Gastroesophageal sphincter (tissue), 4 donors: ENCODE measurements around the gene ACTL7A. TPM values are rescaled to one million over a fixed set of nuclear protein-coding genes. Genes with fewer than 3 reads are reported as not detected.
"Not testable (repeated sequence)": the region's sequence is repeated elsewhere in the genome, so short reads cannot be mapped to it uniquely, and the experiment has no call there.

ENCODE experiments used
- ATAC-seq: fragments of 150-250 bp; one replicate; pipeline ENCODE4 v1.9.1; 2016; ENCODE audit warnings: mild to moderate bottlenecking, moderate library complexity
- H3K27ac ChIP-seq, 4 donors: fragments of 200-600 bp; sonication (generic) in 3 of 4; 1 replicate in 3 of 4; 2 replicates in 1 of 4; pipeline ENCODE4 v1.5.1; 2016 to 2019
- H3K27me3 ChIP-seq: fragments of 200-600 bp; sonication (generic); one replicate; pipeline ENCODE4 v1.5.1; 2019
- H3K36me3 ChIP-seq, 2 donors: fragments of 200-600 bp; sonication (generic); one replicate each; pipeline ENCODE4 v1.5.1; 2019; ENCODE audit warnings: control low read depth in 1 of 2
- H3K4me1 ChIP-seq, 3 donors: fragments of 200-600 bp; sonication (generic); 1 replicate in 2 of 3; 2 replicates in 1 of 3; pipeline ENCODE4 v1.5.1; 2016 to 2019; ENCODE audit warnings: control low read depth in 2 of 3
- H3K4me3 ChIP-seq, 2 donors: fragments of 200-600 bp; sonication (generic); one replicate each; pipeline ENCODE4 v1.5.1; 2019; ENCODE audit warnings: mild to moderate bottlenecking in 1 of 2, moderate library complexity in 1 of 2
- H3K9me3 ChIP-seq, 3 donors: fragments of 200-600 bp; sonication (generic); one replicate each; pipeline ENCODE4 v1.5.1; 2017 to 2019; ENCODE audit warnings: control low read depth in 2 of 3
- EP300 ChIP-seq: sonication (generic); formaldehyde crosslinking; IDR thresholded peaks from one replicate; pipeline ENCODE4 v1.6.1; 2017; ENCODE audit warnings: antibody characterized with exemption, mild to moderate bottlenecking
- POLR2A ChIP-seq, 2 donors: fragments of 450-650 bp; IDR thresholded peaks; one replicate each; pipeline ENCODE4 v1.6.1; 2017; ENCODE audit warnings: antibody characterized with exemption in 2 of 2, mild to moderate bottlenecking in 2 of 2, moderate library complexity in 1 of 2
- POLR2AphosphoS5 ChIP-seq: sonication (generic); formaldehyde crosslinking; IDR thresholded peaks from one replicate; pipeline ENCODE4 v1.6.1; 2017; ENCODE audit warnings: antibody characterized with exemption
- WGBS, 2 donors: methylation state at CpG; one replicate each; pipeline ENCODE4 v1.1.5; 2018; ENCODE audit warnings: low coverage in 1 of 2; 5-methylcytosine and 5-hydroxymethylcytosine counted together
- total RNA-seq, 4 donors: library from RNA; depleted of rRNA; stranded (reverse); fragments of >200 nt; gene quantifications; one replicate each; pipeline ENCODE4 v1.1.0, GENCODE V29; 2016
- TF ChIP-seq, protein P1 (sequence below), 4 experiments: fragments of 200-600 bp in 2 of 4; fragments of 450-650 bp in 2 of 4; sonication (generic) in 1 of 4; IDR thresholded peaks; one replicate each; pipeline ENCODE4 v1.5.1; 2017 to 2019; ENCODE audit warnings: antibody characterized with exemption in 4 of 4, mild to moderate bottlenecking in 2 of 4, moderate library complexity in 2 of 4

The ACTL7A gene
- total RNA-seq, 4 donors from 2014 or later: not detected

DNA sequence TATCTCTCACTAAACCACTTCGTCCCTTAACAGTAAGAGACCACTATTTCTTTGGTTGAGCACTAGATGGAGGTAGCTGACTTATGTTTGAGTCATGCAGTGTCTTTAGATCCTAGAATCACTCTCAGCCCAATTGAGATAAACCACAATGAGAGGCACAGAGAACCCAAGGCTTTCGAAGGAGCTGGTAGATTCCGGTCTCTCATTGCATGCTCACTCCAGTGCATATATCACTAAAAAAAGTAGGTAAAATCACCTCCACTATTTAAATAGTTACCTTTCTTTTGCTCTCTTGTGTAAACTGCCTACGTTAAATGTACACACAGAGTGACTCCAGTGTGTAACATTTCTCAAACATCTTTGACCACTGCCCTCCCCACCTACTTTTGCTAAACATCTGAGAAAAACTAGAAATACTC is 27.6 kb downstream of the ACTL7A start:
- no peak for ATAC-seq
- 58 to 74% methylated on average over 4 of the region's 4 CpGs for WGBS, 2 donors

DNA sequence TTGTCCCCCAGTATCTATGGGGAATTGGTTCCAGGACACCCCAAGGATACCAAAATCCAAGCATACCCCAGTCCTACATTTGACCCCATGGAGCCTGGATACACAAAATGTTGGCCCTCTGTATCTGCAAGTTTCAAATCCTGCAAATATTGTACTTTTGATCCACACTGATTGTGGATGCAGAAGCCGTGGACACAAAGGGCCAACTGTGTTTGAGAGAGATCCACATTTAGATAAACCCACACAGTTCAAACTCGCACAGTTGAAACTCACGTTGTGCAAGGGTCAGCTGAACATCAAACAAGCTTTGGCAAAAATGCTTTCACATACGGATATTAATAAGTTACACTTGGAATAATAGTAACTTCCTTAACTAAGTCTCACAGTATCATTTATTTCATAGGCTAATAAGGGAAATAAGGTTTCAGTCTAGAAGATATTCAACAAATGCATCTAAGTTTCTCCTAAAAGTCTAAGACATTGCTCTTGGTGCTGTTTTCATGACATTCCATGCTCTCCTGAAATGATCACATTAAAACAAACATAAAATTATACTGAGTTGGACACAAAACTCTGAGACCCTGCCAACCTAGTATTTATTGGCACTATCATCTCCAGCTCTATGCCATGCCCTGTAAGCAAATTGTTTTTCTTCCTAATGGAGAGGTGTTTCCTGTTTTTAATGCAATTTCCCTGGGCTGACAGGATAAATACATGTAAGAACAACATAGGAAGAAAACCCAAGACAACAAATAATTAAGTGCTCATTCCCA is 32.3 kb downstream of the ACTL7A start:
- H3K27me3 ChIP-seq: no peaks in the 10 kb centered on the region
- no peak for TF ChIP-seq EP300
- TF ChIP-seq, protein P1, sequence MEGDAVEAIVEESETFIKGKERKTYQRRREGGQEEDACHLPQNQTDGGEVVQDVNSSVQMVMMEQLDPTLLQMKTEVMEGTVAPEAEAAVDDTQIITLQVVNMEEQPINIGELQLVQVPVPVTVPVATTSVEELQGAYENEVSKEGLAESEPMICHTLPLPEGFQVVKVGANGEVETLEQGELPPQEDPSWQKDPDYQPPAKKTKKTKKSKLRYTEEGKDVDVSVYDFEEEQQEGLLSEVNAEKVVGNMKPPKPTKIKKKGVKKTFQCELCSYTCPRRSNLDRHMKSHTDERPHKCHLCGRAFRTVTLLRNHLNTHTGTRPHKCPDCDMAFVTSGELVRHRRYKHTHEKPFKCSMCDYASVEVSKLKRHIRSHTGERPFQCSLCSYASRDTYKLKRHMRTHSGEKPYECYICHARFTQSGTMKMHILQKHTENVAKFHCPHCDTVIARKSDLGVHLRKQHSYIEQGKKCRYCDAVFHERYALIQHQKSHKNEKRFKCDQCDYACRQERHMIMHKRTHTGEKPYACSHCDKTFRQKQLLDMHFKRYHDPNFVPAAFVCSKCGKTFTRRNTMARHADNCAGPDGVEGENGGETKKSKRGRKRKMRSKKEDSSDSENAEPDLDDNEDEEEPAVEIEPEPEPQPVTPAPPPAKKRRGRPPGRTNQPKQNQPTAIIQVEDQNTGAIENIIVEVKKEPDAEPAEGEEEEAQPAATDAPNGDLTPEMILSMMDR (IDR thresholded peaks at IDR 0.05): no peak
- TF ChIP-seq POLR2A (IDR thresholded peaks at IDR 0.05): no peak
- TF ChIP-seq POLR2AphosphoS5: no peak
- no peak overlapping the region for H3K27ac ChIP-seq
- no peaks in the 10 kb centered on the region for H3K9me3 ChIP-seq
- WGBS, 2 donors: 83 to 100% methylated on average over 2 to 4 of the region's 4 CpGs
- peaks cover 5 to 100% of the 10 kb centered on the region in 2 donors for H3K36me3 ChIP-seq
- H3K4me1 ChIP-seq: no peaks in the 10 kb centered on the region
- no peak overlapping the region for H3K4me3 ChIP-seq
- no peak for ATAC-seq

More for the DNA sequence above, 27.6 kb downstream of the ACTL7A start:
- H3K4me1 ChIP-seq: peaks cover 0 to 4% (median 0%) of the 10 kb centered on the region in 3 donors
- peaks cover 0 to 99% of the 10 kb centered on the region in 2 donors for H3K36me3 ChIP-seq
- TF ChIP-seq, protein P1 (IDR thresholded peaks at IDR 0.05): peak in 1 of 4 experiments; percentile 24
- TF ChIP-seq POLR2A (IDR thresholded peaks at IDR 0.05): no peak
- no peaks in the 10 kb centered on the region for H3K27me3 ChIP-seq
- H3K4me3 ChIP-seq: no peak overlapping the region
- no peaks in the 10 kb centered on the region for H3K9me3 ChIP-seq
- no peak overlapping the region for H3K27ac ChIP-seq

GRCh38 chr9:108897324-108898096 is 35.4 kb downstream of the ACTL7A start:
- no peak overlapping the region for H3K27ac ChIP-seq
- H3K4me3 ChIP-seq: no peak overlapping the region
- no peaks in the 10 kb centered on the region for H3K27me3 ChIP-seq
- no peak for ATAC-seq
- WGBS, 2 donors: 83 to 100% methylated on average over 2 of the region's 2 CpGs
- H3K4me1 ChIP-seq: no peaks in the 10 kb centered on the region
- H3K9me3 ChIP-seq: no peaks in the 10 kb centered on the region
- TF ChIP-seq POLR2A (IDR thresholded peaks at IDR 0.05) (no peak), POLR2AphosphoS5 (no peak), EP300 (no peak)
- TF ChIP-seq, protein P1 (IDR thresholded peaks at IDR 0.05): no peak
- peaks cover 5 to 100% of the 10 kb centered on the region in 2 donors for H3K36me3 ChIP-seq

DNA sequence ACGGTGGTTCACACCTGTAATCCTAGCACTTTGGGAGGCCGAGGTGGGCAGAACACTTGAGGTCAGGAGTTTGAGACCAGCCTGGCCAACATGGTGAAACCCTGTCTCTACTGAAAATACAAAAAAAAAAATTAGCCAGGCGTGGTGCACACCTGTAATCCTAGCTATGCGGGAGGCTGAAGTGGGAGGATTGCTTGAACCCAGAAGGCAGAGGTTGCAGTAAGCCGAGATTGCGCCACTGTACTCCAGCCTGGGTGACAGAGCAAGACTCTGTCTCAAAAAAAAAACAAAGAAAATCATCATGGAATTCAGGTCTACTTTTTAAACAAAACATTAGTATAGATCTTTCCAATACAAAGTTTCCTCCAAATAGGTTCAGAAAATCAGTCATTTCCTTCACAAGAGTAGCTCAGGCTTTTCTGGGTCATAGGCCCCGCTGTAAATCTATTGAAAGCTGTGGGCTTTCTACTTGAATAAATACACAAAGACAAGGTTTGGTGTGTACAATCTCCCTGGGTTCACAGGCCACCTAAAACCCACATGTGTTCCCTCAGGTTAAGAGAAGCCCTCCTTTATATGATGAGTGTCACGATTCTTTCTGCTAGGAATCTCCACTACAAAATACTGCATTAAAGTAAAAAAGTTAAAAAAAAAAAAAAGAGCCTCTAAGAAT is 37.1 kb downstream of the ACTL7A start:
- H3K4me3 ChIP-seq, H3K9me3 ChIP-seq, H3K27me3 ChIP-seq, ATAC-seq, H3K4me1 ChIP-seq, H3K27ac ChIP-seq: not testable (repeated sequence)
- 83 to 88% methylated on average over 5 to 7 of the region's 8 CpGs for WGBS, 2 donors
- H3K36me3 ChIP-seq: peaks cover 11 to 100% of the 10 kb centered on the region in 2 donors

DNA sequence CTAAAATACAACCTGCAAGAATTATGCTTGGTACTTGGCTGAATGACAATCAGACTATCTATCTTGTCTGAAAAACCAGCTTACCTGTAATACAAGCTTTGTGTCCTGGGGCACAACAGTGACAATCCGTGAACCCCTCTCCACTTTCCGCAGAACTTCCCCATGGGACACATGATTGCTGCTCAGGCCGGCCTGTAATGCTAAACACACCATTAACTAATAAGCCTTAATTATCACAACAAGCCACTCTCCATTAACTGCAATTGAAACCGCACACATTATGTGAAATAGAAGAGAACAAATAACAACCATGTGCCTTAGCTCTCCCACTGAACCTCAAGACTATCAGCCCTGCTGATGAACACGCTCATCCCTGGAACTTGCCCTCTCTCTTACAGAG is 38.1 kb downstream of the ACTL7A start:
- Histone ChIP-seq H3K27ac (no peak overlapping the region), H3K36me3 (peaks cover 11 to 100% of the 10 kb centered on the region in 2 donors), H3K27me3 (no peaks in the 10 kb centered on the region), H3K4me3 (no peak overlapping the region), H3K4me1 (no peaks in the 10 kb centered on the region), H3K9me3 (no peaks in the 10 kb centered on the region)
- WGBS, 2 donors: 92 to 93% methylated on average over 4 to 5 of the region's 5 CpGs
- no peak for TF ChIP-seq EP300
- TF ChIP-seq POLR2AphosphoS5: no peak
- TF ChIP-seq, protein P1 (IDR thresholded peaks at IDR 0.05): no peak
- TF ChIP-seq POLR2A (IDR thresholded peaks at IDR 0.05): no peak
- ATAC-seq: no peak
